Tibial nerve (tissue), 3 donors: ENCODE results near the gene GSTM2.

Experiments used
- POLR2A ChIP-seq, 2 donors: fragments of 450-650 bp; IDR thresholded peaks; one replicate each; pipeline ENCODE4 v1.6.1; 2017; ENCODE audit warnings: antibody characterized with exemption in 2 of 2, mild to moderate bottlenecking in 2 of 2, moderate library complexity in 2 of 2
- TF ChIP-seq, protein P1 (sequence below), 5 experiments: fragments of 200-600 bp in 3 of 5; fragments of 450-650 bp in 2 of 5; sonication (generic) in 3 of 5; IDR thresholded peaks; one replicate each; pipeline ENCODE4 v1.5.1; 2016 to 2019; ENCODE audit warnings: antibody characterized with exemption in 5 of 5, mild to moderate bottlenecking in 3 of 5, moderate library complexity in 2 of 5

- TF ChIP-seq, protein P1, sequence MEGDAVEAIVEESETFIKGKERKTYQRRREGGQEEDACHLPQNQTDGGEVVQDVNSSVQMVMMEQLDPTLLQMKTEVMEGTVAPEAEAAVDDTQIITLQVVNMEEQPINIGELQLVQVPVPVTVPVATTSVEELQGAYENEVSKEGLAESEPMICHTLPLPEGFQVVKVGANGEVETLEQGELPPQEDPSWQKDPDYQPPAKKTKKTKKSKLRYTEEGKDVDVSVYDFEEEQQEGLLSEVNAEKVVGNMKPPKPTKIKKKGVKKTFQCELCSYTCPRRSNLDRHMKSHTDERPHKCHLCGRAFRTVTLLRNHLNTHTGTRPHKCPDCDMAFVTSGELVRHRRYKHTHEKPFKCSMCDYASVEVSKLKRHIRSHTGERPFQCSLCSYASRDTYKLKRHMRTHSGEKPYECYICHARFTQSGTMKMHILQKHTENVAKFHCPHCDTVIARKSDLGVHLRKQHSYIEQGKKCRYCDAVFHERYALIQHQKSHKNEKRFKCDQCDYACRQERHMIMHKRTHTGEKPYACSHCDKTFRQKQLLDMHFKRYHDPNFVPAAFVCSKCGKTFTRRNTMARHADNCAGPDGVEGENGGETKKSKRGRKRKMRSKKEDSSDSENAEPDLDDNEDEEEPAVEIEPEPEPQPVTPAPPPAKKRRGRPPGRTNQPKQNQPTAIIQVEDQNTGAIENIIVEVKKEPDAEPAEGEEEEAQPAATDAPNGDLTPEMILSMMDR (IDR thresholded peaks at IDR 0.05): no peak
- TF ChIP-seq POLR2A (IDR thresholded peaks at IDR 0.05): no peak
These were observed 31.5 kb upstream of the GSTM2 start for GRCh38 chr1:109636201-109636952.
